SU-DHL-6 (cell line): Measurements from ENCODE around the gene BAIAP2L1.

ENCODE experiments used
- CTCF ChIP-seq: fragments of 200-600 bp; sonication (generic); IDR thresholded peaks from one replicate; pipeline ENCODE4 v1.5.1; 2017; ENCODE audit warnings: antibody characterized with exemption, mild to moderate bottlenecking, low read length, moderate library complexity; ENCODE audit not compliant: insufficient read depth, poor library complexity, severe bottlenecking
- EZH2phosphoT487 ChIP-seq: fragments of 200-600 bp; sonication (generic), shearing (Covaris generic); conservative IDR thresholded peaks from 2 replicates; pipeline ENCODE4 v1.6.1; 2018; ENCODE audit warnings: mild to moderate bottlenecking, antibody characterized with exemption, low read length, moderate library complexity, mixed read lengths

DNA sequence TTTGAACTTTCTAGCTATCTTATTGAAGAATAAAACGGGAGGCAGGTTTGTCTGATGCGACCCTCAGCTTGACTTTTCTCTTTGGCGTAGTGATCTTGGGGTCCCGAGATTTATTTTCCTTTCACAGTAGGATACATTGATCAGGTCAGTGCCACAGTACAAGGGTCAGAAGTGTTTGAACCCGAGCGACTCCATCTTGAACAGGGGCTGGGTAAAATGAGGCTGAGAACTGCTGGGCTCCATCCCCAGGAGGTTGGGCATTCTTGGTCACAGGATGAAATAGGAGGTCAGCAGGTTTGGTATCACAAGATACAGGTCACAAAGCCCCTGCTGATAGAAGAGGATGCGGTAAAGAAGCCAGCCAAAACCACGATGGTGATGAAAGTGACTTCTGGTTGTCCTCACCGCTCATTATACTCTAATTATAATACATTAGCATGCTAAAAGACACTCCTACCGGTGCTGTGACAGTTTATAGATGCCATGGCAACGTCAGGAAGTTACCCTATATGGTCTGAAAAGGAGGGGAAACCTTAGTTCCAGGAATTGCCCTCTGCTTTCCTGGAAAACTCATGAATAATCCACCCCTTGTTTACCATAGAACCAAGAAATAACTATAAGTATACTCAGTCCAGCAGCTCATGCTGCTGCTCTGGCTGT lies 145.8 kb downstream of the BAIAP2L1 start:
- TF ChIP-seq CTCF (no peak), EZH2phosphoT487 (no peak)
